NCI-H2029 treated with DMSO at 0.1 percent for 48 hours (cell line): ENCODE measurements around the gene KDM4F.
"Not testable (repeated sequence)": the region's sequence is repeated elsewhere in the genome, so short reads cannot be mapped to it uniquely, and the experiment has no call there.

Experiments used
- DNase-seq: peaks from one replicate; lab custom pipeline; 2025; lab: John Stamatoyannopoulos, UW

Gene KDM4F

GRCh38 chr11:95049122-95049521, at the start of gene KDM4F:
TSS of gene KDM4F (plus strand) at chr11:95049422.
- DNase-seq, result not testable (repeated sequence)

- no peak for DNase-seq
These were observed 45.5 kb upstream of the KDM4F start for GRCh38 chr11:95003716-95004115.

GRCh38 chr11:95005642-95006041, 43.6 kb upstream of the KDM4F start:
- DNase-seq, result no peak

- DNase-seq, result no peak
These were observed 37.8 kb upstream of the KDM4F start for GRCh38 chr11:95011376-95011775.

- DNase-seq, result no peak
These were observed 34.9 kb upstream of the KDM4F start for GRCh38 chr11:95014184-95014821.

GRCh38 chr11:95016139-95016538, 33.1 kb upstream of the KDM4F start:
- no peak for DNase-seq

- not testable (repeated sequence) for DNase-seq
These were observed 27.8 kb upstream of the KDM4F start for GRCh38 chr11:95021468-95021867.

GRCh38 chr11:95024958-95025357, 24.3 kb upstream of the KDM4F start, which contains the start of gene KDM4E:
TSS of gene KDM4E (plus strand) at chr11:95025258. CDS start at chr11:95025558, 300 bp downstream.
- DNase-seq, result no peak

GRCh38 chr11:95025594-95025993, 23.6 kb upstream of the KDM4F start:
- DNase-seq, result not testable (repeated sequence)

GRCh38 chr11:95028357-95028756, 20.9 kb upstream of the KDM4F start:
- DNase-seq, result no peak

GRCh38 chr11:95033051-95033450, 16.2 kb upstream of the KDM4F start:
- DNase-seq, result no peak

GRCh38 chr11:95035316-95035715, 13.9 kb upstream of the KDM4F start:
- DNase-seq, result no peak

GRCh38 chr11:95037356-95038035, 11.7 kb upstream of the KDM4F start:
- DNase-seq, result not testable (repeated sequence)

- DNase-seq, result no peak
These were observed 7.0 kb upstream of the KDM4F start for GRCh38 chr11:95042239-95042638.

GRCh38 chr11:95042906-95043305, 6.3 kb upstream of the KDM4F start:
- DNase-seq, result no peak

GRCh38 chr11:95044010-95044409, 5.2 kb upstream of the KDM4F start:
- DNase-seq, result no peak

GRCh38 chr11:95045812-95046211, 3.4 kb upstream of the KDM4F start:
- no peak for DNase-seq

GRCh38 chr11:95050595-95051202, 1.5 kb downstream of the KDM4F start:
- no peak for DNase-seq

- no peak for DNase-seq
These were observed 5.1 kb downstream of the KDM4F start for GRCh38 chr11:95054356-95054755.

- no peak for DNase-seq
These were observed 6.2 kb downstream of the KDM4F start for GRCh38 chr11:95055283-95055897.

- DNase-seq, result no peak
These were observed 8.7 kb downstream of the KDM4F start for GRCh38 chr11:95057959-95058358.

GRCh38 chr11:95058621-95059020, 9.4 kb downstream of the KDM4F start:
- DNase-seq, result no peak

- no peak for DNase-seq
These were observed 9.8 kb downstream of the KDM4F start for GRCh38 chr11:95059046-95059445.
